HEK293 (cell line): ENCODE data around the gene SLX1A.
"Not testable (repeated sequence)": the region's sequence is repeated elsewhere in the genome, so short reads cannot be mapped to it uniquely, and the experiment has no call there.

Experiments
- CTCF ChIA-PET: fragments of 350-600 bp; formaldehyde crosslinking; extraction: SDS; loops from one replicate; lab custom pipeline; 2021; ENCODE audit warnings: antibody characterized with exemption; lab: Yijun Ruan, JAX
- POLR2A ChIA-PET: fragments of 300-600 bp; formaldehyde crosslinking; extraction: SDS; loops from one replicate; lab custom pipeline; 2020; ENCODE audit warnings: antibody characterized with exemption, inconsistent platforms; lab: Yijun Ruan, JAX
- H3K27ac ChIP-seq: fragments of 200-500 bp; sonication (Bioruptor generic); 2 replicates; pipeline ENCODE4 v1.5.1; 2014; ENCODE audit warnings: low read depth, low read length, control low read depth, inconsistent platforms; ENCODE audit errors: extremely low read depth
- H3K36me3 ChIP-seq, 2 experiments: fragments of 200-500 bp in 1 of 2; sonication (Bioruptor generic) in 1 of 2; 1 replicate in 1 of 2; 2 replicates in 1 of 2; pipeline ENCODE4 v1.5.1; 2014 to 2017; ENCODE audit warnings: inconsistent platforms in 2 of 2, low read length in 2 of 2; ENCODE audit not compliant: control insufficient read depth in 2 of 2, insufficient read depth in 1 of 2
- H3K4me1 ChIP-seq: fragments of 200-500 bp; sonication (Bioruptor generic); 2 replicates; pipeline ENCODE4 v1.5.1; 2014; ENCODE audit warnings: mild to moderate bottlenecking, low read length, inconsistent platforms; ENCODE audit not compliant: control insufficient read depth, insufficient read depth
- H3K4me3 ChIP-seq: 2 replicates; pipeline ENCODE4 v1.5.1; 2011; ENCODE audit warnings: low read depth, mild to moderate bottlenecking, control low read depth, low read length, moderate library complexity
- H3K9me3 ChIP-seq: fragments of 200-500 bp; sonication (Bioruptor generic); 2 replicates; pipeline ENCODE4 v1.5.1; 2014; ENCODE audit warnings: low read depth, low read length, inconsistent platforms; ENCODE audit not compliant: control insufficient read depth, insufficient read depth
- ZBTB20 ChIP-seq: fragments of 450-650 bp; formaldehyde crosslinking; IDR thresholded peaks from 2 replicates; pipeline ENCODE4 v1.5.1; 2016; ENCODE audit warnings: missing biosample characterization, missing genetic modification characterization
- ZBTB8A ChIP-seq: fragments of 450-650 bp; formaldehyde crosslinking; IDR thresholded peaks from 2 replicates; pipeline ENCODE4 v1.5.1; 2016; ENCODE audit warnings: missing biosample characterization, missing genetic modification characterization
- TF ChIP-seq, protein P1 (sequence below): fragments of 450-650 bp; formaldehyde crosslinking; IDR thresholded peaks from 2 replicates; pipeline ENCODE4 v1.5.1; 2016; ENCODE audit warnings: missing biosample characterization, missing genetic modification characterization

The SLX1A gene

GRCh38 chr16:30187971-30188561 is 5.6 kb upstream of the SLX1A start (continued):
- TF ChIP-seq, protein P1, sequence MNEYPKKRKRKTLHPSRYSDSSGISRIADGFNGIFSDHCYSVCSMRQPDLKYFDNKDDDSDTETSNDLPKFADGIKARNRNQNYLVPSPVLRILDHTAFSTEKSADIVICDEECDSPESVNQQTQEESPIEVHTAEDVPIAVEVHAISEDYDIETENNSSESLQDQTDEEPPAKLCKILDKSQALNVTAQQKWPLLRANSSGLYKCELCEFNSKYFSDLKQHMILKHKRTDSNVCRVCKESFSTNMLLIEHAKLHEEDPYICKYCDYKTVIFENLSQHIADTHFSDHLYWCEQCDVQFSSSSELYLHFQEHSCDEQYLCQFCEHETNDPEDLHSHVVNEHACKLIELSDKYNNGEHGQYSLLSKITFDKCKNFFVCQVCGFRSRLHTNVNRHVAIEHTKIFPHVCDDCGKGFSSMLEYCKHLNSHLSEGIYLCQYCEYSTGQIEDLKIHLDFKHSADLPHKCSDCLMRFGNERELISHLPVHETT, result no peak
- TF ChIP-seq ZBTB8A (no peak), ZBTB20 (tag by site-specific recombination) (no peak)
- TF ChIP-seq, all 188 proteins: peak for 2

- H3K4me3 ChIP-seq, CTCF ChIA-PET, POLR2A ChIA-PET, H3K4me1 ChIP-seq, H3K9me3 ChIP-seq, H3K27ac ChIP-seq: not testable (repeated sequence)
- peaks cover 0 to 15% of the 10 kb centered on the region in 2 experiments; a peak in 1 of 3 replicates for H3K36me3 ChIP-seq
These were observed 2.5 kb upstream of the SLX1A start for GRCh38 chr16:30191158-30191557.

- H3K4me1 ChIP-seq, CTCF ChIA-PET, H3K9me3 ChIP-seq, H3K27ac ChIP-seq, H3K4me3 ChIP-seq, H3K36me3 ChIP-seq, POLR2A ChIA-PET: not testable (repeated sequence)
These were observed 577 bp upstream of the SLX1A start for GRCh38 chr16:30193098-30193497.

GRCh38 chr16:30194172-30194925 is 674 bp downstream of the SLX1A start:
- H3K4me1 ChIP-seq, H3K27ac ChIP-seq, POLR2A ChIA-PET, H3K9me3 ChIP-seq, H3K36me3 ChIP-seq, CTCF ChIA-PET: not testable (repeated sequence)
- H3K4me3 ChIP-seq, result peak overlapping the region; percentile 30

GRCh38 chr16:30197001-30197400 is 3.3 kb downstream of the SLX1A start:
- H3K36me3 ChIP-seq, H3K4me1 ChIP-seq, POLR2A ChIA-PET, H3K27ac ChIP-seq, H3K4me3 ChIP-seq, H3K9me3 ChIP-seq, CTCF ChIA-PET: not testable (repeated sequence)

DNA sequence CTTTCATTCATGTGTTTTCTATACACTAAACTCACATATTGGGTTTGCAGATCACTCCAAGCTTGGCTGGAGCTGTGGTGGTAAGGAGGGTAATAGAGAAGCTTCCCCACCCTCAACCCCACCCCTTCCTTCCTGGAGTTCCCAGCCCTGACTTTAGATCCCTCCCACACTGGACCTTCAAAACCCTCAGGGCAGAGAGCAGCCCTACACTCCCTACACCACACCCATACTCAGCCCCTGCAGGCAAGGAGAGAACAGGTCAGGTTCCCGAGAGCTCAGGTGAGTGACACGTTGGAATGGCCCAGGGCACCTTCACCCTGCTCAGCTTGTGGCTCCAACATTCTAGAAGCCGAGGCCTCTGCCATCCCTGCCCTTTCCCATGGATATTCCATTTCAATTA is 5.4 kb downstream of the SLX1A start, which contains the start of gene SULT1A3:
Gene SULT1A3, plus strand, starts transcription at position 207 of the 400 bp plus-strand sequence. CDS start 1,474 bp downstream, outside the sequence.
- H3K4me3 ChIP-seq, H3K36me3 ChIP-seq, H3K9me3 ChIP-seq, H3K4me1 ChIP-seq, POLR2A ChIA-PET, H3K27ac ChIP-seq, CTCF ChIA-PET: not testable (repeated sequence)

GRCh38 chr16:30199608-30200343 is 6.1 kb downstream of the SLX1A start:
- H3K9me3 ChIP-seq, H3K4me3 ChIP-seq, H3K4me1 ChIP-seq, POLR2A ChIA-PET, H3K36me3 ChIP-seq, H3K27ac ChIP-seq, CTCF ChIA-PET: not testable (repeated sequence)

DNA sequence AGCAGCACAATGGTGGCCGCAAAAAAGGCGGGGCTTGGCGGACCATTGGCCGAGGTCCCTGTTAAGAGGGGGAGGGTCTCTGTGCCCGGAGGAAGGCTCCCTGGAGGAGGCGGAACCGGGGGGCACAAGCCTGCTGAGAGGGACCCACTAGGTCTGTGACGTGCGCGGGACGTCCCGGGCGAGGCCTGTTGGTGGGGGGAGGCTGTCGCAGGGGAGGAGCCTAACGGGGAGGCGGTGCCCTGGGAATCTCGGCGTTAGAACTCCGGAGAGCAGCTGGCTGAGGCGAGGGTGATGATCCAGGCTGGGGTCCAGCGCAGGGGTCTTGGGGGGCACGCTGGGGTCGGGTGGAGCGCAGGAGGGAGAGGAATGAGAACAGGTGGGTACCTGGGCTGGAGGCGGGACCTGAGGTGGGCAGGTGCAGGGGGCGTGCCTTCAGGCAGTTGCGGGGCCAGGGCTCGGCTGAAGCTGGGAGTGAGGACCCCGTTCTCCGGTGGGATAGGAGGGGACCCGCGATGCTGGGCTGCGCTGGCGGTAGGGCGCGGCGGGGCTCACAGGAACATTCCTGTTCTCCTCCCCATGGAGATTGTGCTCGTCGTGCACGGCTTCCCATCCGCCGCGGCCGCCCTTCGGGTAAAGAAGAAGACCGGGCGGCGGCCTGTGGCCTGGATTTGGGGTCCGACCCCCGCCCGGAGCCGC is 12.0 kb downstream of the SLX1A start:
- H3K36me3 ChIP-seq, H3K9me3 ChIP-seq, H3K27ac ChIP-seq, H3K4me3 ChIP-seq, CTCF ChIA-PET, H3K4me1 ChIP-seq, POLR2A ChIA-PET: not testable (repeated sequence)

- H3K27ac ChIP-seq, H3K4me3 ChIP-seq, CTCF ChIA-PET, POLR2A ChIA-PET, H3K9me3 ChIP-seq, H3K36me3 ChIP-seq, H3K4me1 ChIP-seq: not testable (repeated sequence)
These were observed 12.6 kb downstream of the SLX1A start for GRCh38 chr16:30206252-30206651.
